ENCODE measurements around the gene C15orf61.

The C15orf61 gene

GRCh38 chr15:67520321-67521028 lies 456 bp upstream of the C15orf61 start:
- peaks cover 37% of the 10 kb centered on the region for H4K20me1 ChIP-seq (ENCODE audit: insufficient read depth, low read length, poor library complexity, severe bottlenecking)
- peaks cover 46% of the 10 kb centered on the region for H3K4me1 ChIP-seq (ENCODE audit: insufficient read depth, low read length, poor library complexity, severe bottlenecking)
- peaks cover 56% of the 10 kb centered on the region for H3K79me2 ChIP-seq (ENCODE audit: insufficient read depth, low read length)
- H3K9me3 ChIP-seq (ENCODE audit: insufficient read depth, low read depth, low read length): no peaks in the 10 kb centered on the region
- H3K36me3 ChIP-seq (ENCODE audit: insufficient read depth, low read length): no peaks in the 10 kb centered on the region
- H3K9me2 ChIP-seq (replicated peaks; ENCODE audit: low read depth, low read length): no peaks in the 10 kb centered on the region
- peak overlapping the region; percentile 91 for H3K4me2 ChIP-seq (ENCODE audit: low read depth, low read length, poor library complexity, severe bottlenecking)
- TF ChIP-seq EZH2phosphoT487 (IDR thresholded peaks at IDR 0.05; ENCODE audit: borderline replicate concordance): no peak
- TF ChIP-seq, protein P1, sequence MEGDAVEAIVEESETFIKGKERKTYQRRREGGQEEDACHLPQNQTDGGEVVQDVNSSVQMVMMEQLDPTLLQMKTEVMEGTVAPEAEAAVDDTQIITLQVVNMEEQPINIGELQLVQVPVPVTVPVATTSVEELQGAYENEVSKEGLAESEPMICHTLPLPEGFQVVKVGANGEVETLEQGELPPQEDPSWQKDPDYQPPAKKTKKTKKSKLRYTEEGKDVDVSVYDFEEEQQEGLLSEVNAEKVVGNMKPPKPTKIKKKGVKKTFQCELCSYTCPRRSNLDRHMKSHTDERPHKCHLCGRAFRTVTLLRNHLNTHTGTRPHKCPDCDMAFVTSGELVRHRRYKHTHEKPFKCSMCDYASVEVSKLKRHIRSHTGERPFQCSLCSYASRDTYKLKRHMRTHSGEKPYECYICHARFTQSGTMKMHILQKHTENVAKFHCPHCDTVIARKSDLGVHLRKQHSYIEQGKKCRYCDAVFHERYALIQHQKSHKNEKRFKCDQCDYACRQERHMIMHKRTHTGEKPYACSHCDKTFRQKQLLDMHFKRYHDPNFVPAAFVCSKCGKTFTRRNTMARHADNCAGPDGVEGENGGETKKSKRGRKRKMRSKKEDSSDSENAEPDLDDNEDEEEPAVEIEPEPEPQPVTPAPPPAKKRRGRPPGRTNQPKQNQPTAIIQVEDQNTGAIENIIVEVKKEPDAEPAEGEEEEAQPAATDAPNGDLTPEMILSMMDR (conservative IDR thresholded peaks at IDR 0.05; ENCODE audit: low read length): no peak
- H2AFZ ChIP-seq (ENCODE audit: low read length): peak overlapping the region; percentile 54
- H3F3A ChIP-seq (ENCODE audit: low read depth): no peaks in the 10 kb centered on the region
- peak overlapping the region; percentile 80 for H3K4me3 ChIP-seq (ENCODE audit: low read length, poor library complexity, severe bottlenecking)
- H3K9ac ChIP-seq (ENCODE audit: low read depth, low read length, poor library complexity, severe bottlenecking): peak overlapping the region; percentile 92
- no peaks in the 10 kb centered on the region for H3K27me3 ChIP-seq (ENCODE audit: insufficient read depth, low read length, poor library complexity, severe bottlenecking)

DNA sequence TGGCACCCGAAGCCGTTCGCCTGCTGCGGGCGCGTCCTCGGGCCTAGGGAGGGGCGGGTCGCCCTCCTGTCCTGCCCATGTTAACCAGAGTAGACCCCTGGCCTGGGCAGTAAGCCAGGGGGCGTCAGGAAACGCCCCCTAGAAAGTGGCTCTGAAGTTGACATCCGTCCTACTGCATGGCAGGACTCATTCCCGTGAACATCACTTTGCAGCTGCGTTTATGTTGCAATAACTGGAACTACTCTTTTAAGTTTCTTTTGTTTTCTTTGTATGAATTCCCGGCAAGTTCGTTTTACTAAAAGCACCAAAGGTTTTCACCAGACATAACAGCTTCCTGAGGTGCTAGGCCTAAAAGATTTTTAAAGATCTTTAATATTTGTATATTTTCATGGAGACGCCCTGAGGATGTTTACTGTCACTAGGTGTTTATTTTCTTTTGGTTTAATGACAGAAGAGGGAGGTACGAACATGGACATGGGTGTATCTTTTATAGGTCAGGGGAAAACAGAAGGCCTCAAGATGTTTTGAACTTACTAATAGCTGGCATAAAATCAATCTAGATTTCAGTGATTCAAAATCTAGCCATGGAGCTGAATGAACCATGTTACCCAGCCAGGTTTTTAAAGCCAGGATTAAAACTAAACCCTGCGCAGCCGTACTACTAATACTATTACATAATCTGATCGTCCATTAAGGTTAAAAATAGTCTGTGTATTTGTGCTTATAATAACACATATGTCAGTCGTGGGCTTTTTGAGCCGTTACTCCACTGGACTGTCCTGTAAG lies 1.0 kb downstream of the C15orf61 start:
- Histone ChIP-seq H3K36me3 (ENCODE audit: insufficient read depth, low read length) (no peaks in the 10 kb centered on the region), H3F3A (ENCODE audit: low read depth) (no peaks in the 10 kb centered on the region), H3K4me1 (ENCODE audit: insufficient read depth, low read length, poor library complexity, severe bottlenecking) (peaks cover 52% of the 10 kb centered on the region), H2AFZ (ENCODE audit: low read length) (peak overlapping the region; percentile 97), H3K9me3 (ENCODE audit: insufficient read depth, low read depth, low read length) (no peaks in the 10 kb centered on the region), H3K9me2 (replicated peaks; ENCODE audit: low read depth, low read length) (no peaks in the 10 kb centered on the region), H3K79me2 (ENCODE audit: insufficient read depth, low read length) (peaks cover 71% of the 10 kb centered on the region), H3K4me2 (ENCODE audit: low read depth, low read length, poor library complexity, severe bottlenecking) (peak overlapping the region; percentile 87), H3K27me3 (ENCODE audit: insufficient read depth, low read length, poor library complexity, severe bottlenecking) (no peaks in the 10 kb centered on the region), H3K4me3 (ENCODE audit: low read length, poor library complexity, severe bottlenecking) (peak overlapping the region; percentile 80), H3K9ac (ENCODE audit: low read depth, low read length, poor library complexity, severe bottlenecking) (peak overlapping the region; percentile 92), H4K20me1 (ENCODE audit: insufficient read depth, low read length, poor library complexity, severe bottlenecking) (peaks cover 44% of the 10 kb centered on the region)
- no peak for TF ChIP-seq EZH2phosphoT487 (IDR thresholded peaks at IDR 0.05; ENCODE audit: borderline replicate concordance)
- TF ChIP-seq, protein P1 (conservative IDR thresholded peaks at IDR 0.05; ENCODE audit: low read length): 0 out of 2 replicates have a peak, but pooled peaks have one; percentile 10

GRCh38 chr15:67523330-67523729 lies 2.4 kb downstream of the C15orf61 start:
- H4K20me1 ChIP-seq (ENCODE audit: insufficient read depth, low read length, poor library complexity, severe bottlenecking): peaks cover 44% of the 10 kb centered on the region
- H3K9me3 ChIP-seq (ENCODE audit: insufficient read depth, low read depth, low read length): no peaks in the 10 kb centered on the region
- no peaks in the 10 kb centered on the region for H3K27me3 ChIP-seq (ENCODE audit: insufficient read depth, low read length, poor library complexity, severe bottlenecking)
- peak overlapping the region; percentile 80 for H3K4me3 ChIP-seq (ENCODE audit: low read length, poor library complexity, severe bottlenecking)
- H3K4me1 ChIP-seq (ENCODE audit: insufficient read depth, low read length, poor library complexity, severe bottlenecking): peaks cover 58% of the 10 kb centered on the region
- H3K79me2 ChIP-seq (ENCODE audit: insufficient read depth, low read length): peaks cover 72% of the 10 kb centered on the region
- H3K36me3 ChIP-seq (ENCODE audit: insufficient read depth, low read length): no peaks in the 10 kb centered on the region
- no peaks in the 10 kb centered on the region for H3K9me2 ChIP-seq (replicated peaks; ENCODE audit: low read depth, low read length)
- H3K4me2 ChIP-seq (ENCODE audit: low read depth, low read length, poor library complexity, severe bottlenecking): peak overlapping the region; percentile 87
- no peaks in the 10 kb centered on the region for H3F3A ChIP-seq (ENCODE audit: low read depth)
- TF ChIP-seq EZH2phosphoT487 (IDR thresholded peaks at IDR 0.05; ENCODE audit: borderline replicate concordance): no peak
- TF ChIP-seq, protein P1 (conservative IDR thresholded peaks at IDR 0.05; ENCODE audit: low read length): no peak
- peak overlapping the region; percentile 92 for H3K9ac ChIP-seq (ENCODE audit: low read depth, low read length, poor library complexity, severe bottlenecking)
- H2AFZ ChIP-seq (ENCODE audit: low read length): no peak overlapping the region

Data from Loucy (cell line).